ENCODE results near the gene ANKRD22. TPM values are rescaled to one million over a fixed set of nuclear protein-coding genes. Genes with fewer than 3 reads are reported as not detected.

The ANKRD22 gene
- total and polyA plus RNA-seq, 2 donors from 2014 or later, result 3.6 to 6.5 TPM

GRCh38 chr10:88896994-88897853, 45.6 kb upstream of the ANKRD22 start:
- Histone ChIP-seq H3K9me3 (ENCODE audit: control insufficient read depth in 2 of 3, insufficient read depth in 1 of 3, low read length in 3 of 3) (no peaks in the 10 kb centered on the region), H3K27ac (ENCODE audit: low read depth in 2 of 2, low read length in 2 of 2) (peak overlapping the region in 1 of 2 donors; percentile 33), H3K4me3 (ENCODE audit: low read length in 3 of 3) (no peak overlapping the region), H3K4me1 (ENCODE audit: control insufficient read depth in 2 of 3, insufficient read depth in 2 of 3, low read depth in 1 of 3, low read length in 3 of 3) (peaks cover 0 to 6% (median 0%) of the 10 kb centered on the region in 3 donors), H3K27me3 (ENCODE audit: control insufficient read depth, insufficient read depth, low read length) (no peaks in the 10 kb centered on the region), H3K9ac (ENCODE audit: low read length in 3 of 3) (no peak overlapping the region), H3K36me3 (ENCODE audit: control insufficient read depth in 2 of 3, insufficient read depth in 3 of 3, low read length in 3 of 3) (no peaks in the 10 kb centered on the region)
- DNase-seq (peak in 3 of 5 donors; percentile 17 to 59 (median 46)), FAIRE-seq (no peak)
- TF ChIP-seq, protein P1, sequence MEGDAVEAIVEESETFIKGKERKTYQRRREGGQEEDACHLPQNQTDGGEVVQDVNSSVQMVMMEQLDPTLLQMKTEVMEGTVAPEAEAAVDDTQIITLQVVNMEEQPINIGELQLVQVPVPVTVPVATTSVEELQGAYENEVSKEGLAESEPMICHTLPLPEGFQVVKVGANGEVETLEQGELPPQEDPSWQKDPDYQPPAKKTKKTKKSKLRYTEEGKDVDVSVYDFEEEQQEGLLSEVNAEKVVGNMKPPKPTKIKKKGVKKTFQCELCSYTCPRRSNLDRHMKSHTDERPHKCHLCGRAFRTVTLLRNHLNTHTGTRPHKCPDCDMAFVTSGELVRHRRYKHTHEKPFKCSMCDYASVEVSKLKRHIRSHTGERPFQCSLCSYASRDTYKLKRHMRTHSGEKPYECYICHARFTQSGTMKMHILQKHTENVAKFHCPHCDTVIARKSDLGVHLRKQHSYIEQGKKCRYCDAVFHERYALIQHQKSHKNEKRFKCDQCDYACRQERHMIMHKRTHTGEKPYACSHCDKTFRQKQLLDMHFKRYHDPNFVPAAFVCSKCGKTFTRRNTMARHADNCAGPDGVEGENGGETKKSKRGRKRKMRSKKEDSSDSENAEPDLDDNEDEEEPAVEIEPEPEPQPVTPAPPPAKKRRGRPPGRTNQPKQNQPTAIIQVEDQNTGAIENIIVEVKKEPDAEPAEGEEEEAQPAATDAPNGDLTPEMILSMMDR (IDR thresholded peaks at IDR 0.05; ENCODE audit: borderline replicate concordance, extremely low read depth, insufficient read depth), result no peak
- intact Hi-C loops (cut with DNase I), result no loop called here

- Histone ChIP-seq H3K27ac (ENCODE audit: low read depth in 2 of 2, low read length in 2 of 2) (peak overlapping the region in 1 of 2 donors; percentile 33), H3K9ac (ENCODE audit: low read length in 3 of 3) (no peak overlapping the region), H3K4me1 (ENCODE audit: control insufficient read depth in 2 of 3, insufficient read depth in 2 of 3, low read depth in 1 of 3, low read length in 3 of 3) (peaks cover 0 to 4% (median 0%) of the 10 kb centered on the region in 3 donors), H3K27me3 (ENCODE audit: control insufficient read depth, insufficient read depth, low read length) (no peaks in the 10 kb centered on the region), H3K36me3 (ENCODE audit: control insufficient read depth in 2 of 3, insufficient read depth in 3 of 3, low read length in 3 of 3) (no peaks in the 10 kb centered on the region), H3K9me3 (ENCODE audit: control insufficient read depth in 2 of 3, insufficient read depth in 1 of 3, low read length in 3 of 3) (no peaks in the 10 kb centered on the region), H3K4me3 (ENCODE audit: low read length in 3 of 3) (no peak overlapping the region)
- FAIRE-seq (no peak), DNase-seq (no peak)
- intact Hi-C loops (cut with DNase I), result no loop called here
- TF ChIP-seq, protein P1 (IDR thresholded peaks at IDR 0.05; ENCODE audit: borderline replicate concordance, extremely low read depth, insufficient read depth), result no peak
Measured at GRCh38 chr10:88896372-88896993, 44.8 kb upstream of the ANKRD22 start.

DNA sequence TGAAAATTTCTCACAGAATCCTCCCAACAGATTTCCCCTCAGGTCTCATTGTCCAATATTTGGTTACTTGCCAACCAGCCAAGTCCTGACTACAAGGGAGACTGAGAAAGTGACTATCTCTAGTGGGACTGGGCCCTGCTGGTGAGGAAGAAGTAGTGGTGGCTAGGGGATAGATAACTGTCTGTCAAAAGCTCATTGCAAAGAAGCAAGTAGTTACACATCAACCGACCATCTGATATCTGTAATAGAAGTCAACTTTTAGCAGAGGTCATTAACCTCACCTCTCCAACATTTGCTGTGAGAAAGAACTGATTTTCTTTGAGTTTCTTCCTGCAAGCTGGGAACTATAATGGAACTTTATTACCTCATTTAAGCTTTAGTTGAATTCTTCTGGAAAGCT, 43.6 kb upstream of the ANKRD22 start:
- H3K36me3 ChIP-seq (ENCODE audit: control insufficient read depth in 2 of 3, insufficient read depth in 3 of 3, low read length in 3 of 3), result no peaks in the 10 kb centered on the region
- DNase-seq, result no peak
- H3K4me3 ChIP-seq (ENCODE audit: low read length in 3 of 3), result no peak overlapping the region
- TF ChIP-seq, protein P1 (IDR thresholded peaks at IDR 0.05; ENCODE audit: borderline replicate concordance, extremely low read depth, insufficient read depth), result no peak
- intact Hi-C loops (cut with DNase I), result no loop called here
- H3K9ac ChIP-seq (ENCODE audit: low read length in 3 of 3), result no peak overlapping the region
- FAIRE-seq, result no peak
- peaks cover 0 to 4% (median 0%) of the 10 kb centered on the region in 3 donors for H3K4me1 ChIP-seq (ENCODE audit: control insufficient read depth in 2 of 3, insufficient read depth in 2 of 3, low read depth in 1 of 3, low read length in 3 of 3)
- H3K27ac ChIP-seq (ENCODE audit: low read depth in 2 of 2, low read length in 2 of 2), result no peak overlapping the region
- H3K9me3 ChIP-seq (ENCODE audit: control insufficient read depth in 2 of 3, insufficient read depth in 1 of 3, low read length in 3 of 3), result no peaks in the 10 kb centered on the region
- H3K27me3 ChIP-seq (ENCODE audit: control insufficient read depth, insufficient read depth, low read length), result no peaks in the 10 kb centered on the region

Measured in kidney (tissue), 14 donors.